K562 (cell line): ENCODE measurements around the gene KIF14. TPM values are rescaled to one million over a fixed set of nuclear protein-coding genes. Genes with fewer than 3 reads are reported as not detected.

Experiments used
- ATAC-seq: fragments of 200-7000 bp; cut with Tn5 transposase; 3 replicates; pipeline ENCODE4 v1.9.1; 2020; ENCODE audit warnings: moderate library complexity
- BruUV-seq: library from RNA; stranded (reverse); fragments of 400-500 nt; replicated peaks from 2 replicates; lab custom pipeline; 2021; lab: Mats Ljungman, UMichigan
- CTCF ChIA-PET: fragments of 300-600 bp; formaldehyde crosslinking; extraction: SDS; loops from one replicate; lab custom pipeline; 2021; ENCODE audit warnings: low intra/inter-chr PET ratio; lab: Yijun Ruan, JAX
- POLR2A ChIA-PET: fragments of 300-600, 350-650 bp; sonication (Branson Sonifier 250); formaldehyde crosslinking; extraction: SDS; loops from one replicate; lab custom pipeline; 2021; ENCODE audit warnings: antibody characterized with exemption, inconsistent platforms; lab: Yijun Ruan, JAX
- DNase-seq, 4 experiments: peaks; one replicate each; pipeline versions ENCODE4 v3.0.0 to v3.0.0-alpha.2; 2011 to 2018; ENCODE audit warnings: low spot score in 3 of 4, mixed read lengths in 3 of 4; ENCODE audit errors: extremely low read depth in 1 of 4
- FAIRE-seq: peaks from 2 replicates; lab custom pipeline; 2011; peaks lifted over from hg19 to GRCh38; lab: Jason Lieb, UNC
- H2AFZ ChIP-seq: 2 replicates; pipeline ENCODE4 v1.6.0; 2011; ENCODE audit warnings: low read depth, low read length, control low read depth, inconsistent platforms
- H3K27ac ChIP-seq: fragments of 200-600 bp; 3 replicates; pipeline ENCODE4 v1.8.0; 2011; ENCODE audit warnings: low read depth, mild to moderate bottlenecking, control low read depth, inconsistent platforms, low read length, moderate library complexity, mixed read lengths; ENCODE audit errors: extremely low read depth
- H3K27me3 ChIP-seq, 2 experiments: fragments of 300-600 bp in 1 of 2; 2 replicates in 1 of 2; 3 replicates in 1 of 2; pipeline versions ENCODE4 v1.6.0 to v1.8.0; 2011; ENCODE audit warnings: inconsistent platforms in 2 of 2, low read length in 2 of 2, mild to moderate bottlenecking in 1 of 2, mixed read lengths in 1 of 2, moderate library complexity in 1 of 2; ENCODE audit not compliant: control insufficient read depth in 2 of 2, insufficient read depth in 2 of 2
- H3K36me3 ChIP-seq: fragments of 300-600 bp; 3 replicates; pipeline ENCODE4 v1.8.0; 2011; ENCODE audit warnings: mild to moderate bottlenecking, low read length, inconsistent platforms; ENCODE audit not compliant: control insufficient read depth, insufficient read depth
- H3K4me1 ChIP-seq, 2 experiments: fragments of 200-600 bp in 1 of 2; replicated peaks in 1 of 2; 2 replicates in 1 of 2; 3 replicates in 1 of 2; pipeline versions ENCODE4 v1.5.1 to v1.8.0; 2011; ENCODE audit warnings: inconsistent platforms in 2 of 2, low read length in 2 of 2, mild to moderate bottlenecking in 1 of 2, mixed read lengths in 1 of 2, moderate library complexity in 1 of 2; ENCODE audit not compliant: control insufficient read depth in 2 of 2, insufficient read depth in 2 of 2
- H3K4me2 ChIP-seq: 2 replicates; pipeline ENCODE4 v1.6.1; 2011; ENCODE audit warnings: low read length, control low read depth, inconsistent platforms, mixed read lengths; ENCODE audit not compliant: insufficient read depth
- H3K4me3 ChIP-seq: fragments of 200-600 bp; sonication (generic), shearing (Covaris generic); 2 replicates; pipeline ENCODE4 v1.5.1; 2016; ENCODE audit warnings: control low read depth, inconsistent platforms
- H3K79me2 ChIP-seq: fragments of 200-600 bp; 3 replicates; pipeline ENCODE4 v1.8.0; 2011; ENCODE audit warnings: low read length, inconsistent platforms; ENCODE audit not compliant: control insufficient read depth, insufficient read depth
- H3K9ac ChIP-seq, 2 experiments: 2 replicates each; pipeline versions ENCODE4 v1.6.0 to v1.6.1; 2011; ENCODE audit warnings: low read depth in 2 of 2, low read length in 2 of 2, control low read depth in 1 of 2, inconsistent platforms in 1 of 2, mild to moderate bottlenecking in 1 of 2, mixed read lengths in 1 of 2; ENCODE audit not compliant: insufficient read depth in 1 of 2
- H3K9me1 ChIP-seq: one replicate; pipeline ENCODE4 v1.6.0; 2011; ENCODE audit warnings: inconsistent platforms, mild to moderate bottlenecking, low read length, moderate library complexity; ENCODE audit not compliant: control insufficient read depth, insufficient read depth
- H3K9me3 ChIP-seq: replicated peaks from 2 replicates; pipeline ENCODE4 v1.5.1; 2011; ENCODE audit warnings: low read depth, low read length, inconsistent platforms; ENCODE audit not compliant: control insufficient read depth, insufficient read depth
- H4K20me1 ChIP-seq: replicated peaks from 2 replicates; pipeline ENCODE4 v1.6.1; 2011; ENCODE audit warnings: low read length, inconsistent platforms, mixed read lengths; ENCODE audit not compliant: control insufficient read depth, insufficient read depth
- BMI1 ChIP-seq: fragments of 150-350 bp; IDR thresholded peaks from 2 replicates; pipeline ENCODE4 v1.6.1; 2014; ENCODE audit warnings: low read length
- YBX1 ChIP-seq: fragments of 450-650 bp; IDR thresholded peaks from 2 replicates; pipeline ENCODE4 v1.7.1; 2016; ENCODE audit warnings: mild to moderate bottlenecking
- WGBS: fragments of 100-300 bp; shearing (Covaris generic); methylation state at CpG from one replicate; pipeline ENCODE4 v1.1.6; 2016; ENCODE audit warnings: low coverage, mixed read lengths; ENCODE audit not compliant: insufficient coverage; ENCODE audit errors: missing lambda C conversion rate; 5-methylcytosine and 5-hydroxymethylcytosine counted together
- in situ Hi-C: fragments of 300-500 bp; cut with MboI; formaldehyde crosslinking; loops from 4 replicates; pipeline ENCODE4 v1.15.0; 2018; ENCODE audit warnings: inconsistent platforms, mixed read lengths
- intact Hi-C: fragments of 100-400 bp; cut with micrococcal nuclease; formaldehyde crosslinking; loops from 2 replicates; pipeline ENCODE4 v1.14.2; 2022
- polyA plus RNA-seq, 8 experiments: library from polyadenylated mRNA; depleted of rRNA in 4 of 8; stranded (reverse) in 5 of 8; unstranded in 3 of 8; fragments of >200 nt; fragmentation: Nextera tagmentation in 2 of 8; fragmentation: Illumina TruSeq in 1 of 8; extraction: Ambion mirVana in 2 of 8; extraction: Trizol in 1 of 8; gene quantifications; 2 replicates each; pipeline versions ENCODE4 v1.2.1 to v1.2.3, GENCODE V29; 2011 to 2014; ENCODE audit warnings: inconsistent platforms in 1 of 8, missing spikeins in 1 of 8
- total RNA-seq, 7 experiments: library from RNA; depleted of rRNA in 6 of 7; stranded (reverse); fragments of >200 nt in 6 of 7; fragmentation: Illumina TruSeq in 2 of 7; extraction: Trizol in 2 of 7; gene quantifications; 2 replicates each; pipeline versions ENCODE4 v1.2.1 to v1.2.3, GENCODE V29; 2011 to 2021; ENCODE audit warnings: low replicate concordance in 1 of 7
- TF ChIP-seq, protein P1 (sequence below), 2 experiments: IDR thresholded peaks; 2 replicates each; pipeline ENCODE4 v1.6.1; 2012; ENCODE audit warnings: improper control_type of control experiment in 2 of 2, low read depth in 2 of 2, low read length in 2 of 2, borderline replicate concordance in 1 of 2

The KIF14 gene
- total and polyA plus RNA-seq, 9 of the 15 experiments (the other 6 are each of a cell fraction or from before 2014, with no cell fraction given) = 11.5 to 47.4 (median 29.0) TPM

- Histone ChIP-seq H3K9me3 (no peaks in the 10 kb centered on the region), H2AFZ (no peak overlapping the region), H3K27me3 (peaks cover 28 to 63% of the 10 kb centered on the region in 2 experiments), H3K9ac (0 out of 4 replicates have a peak overlapping the region, but pooled peaks of 1 of the 2 experiments have one; percentile 27), H3K9me1 (no peaks in the 10 kb centered on the region), H3K4me3 (no peak overlapping the region), H3K4me2 (no peak overlapping the region), H3K36me3 (no peaks in the 10 kb centered on the region), H4K20me1 (no peaks in the 10 kb centered on the region), H3K27ac (no peak overlapping the region), H3K79me2 (no peaks in the 10 kb centered on the region), H3K4me1 (no peaks in the 10 kb centered on the region)
- WGBS = 2% methylated on average over 5 of the region's 5 CpGs
- CTCF ChIA-PET = no interaction called here
- DNase-seq (no peak), ATAC-seq (no peak), FAIRE-seq (no peak)
- POLR2A ChIA-PET = interaction anchor here (0.7 kb wide), 1 partner anchor 36 kb away, joined by 3 read pairs; no protein-coding TSS in a partner anchor
- in situ Hi-C loops = no loop called here
- intact Hi-C loops = no loop called here
- no TSS peak for BruUV-seq
- TF ChIP-seq, protein P1, sequence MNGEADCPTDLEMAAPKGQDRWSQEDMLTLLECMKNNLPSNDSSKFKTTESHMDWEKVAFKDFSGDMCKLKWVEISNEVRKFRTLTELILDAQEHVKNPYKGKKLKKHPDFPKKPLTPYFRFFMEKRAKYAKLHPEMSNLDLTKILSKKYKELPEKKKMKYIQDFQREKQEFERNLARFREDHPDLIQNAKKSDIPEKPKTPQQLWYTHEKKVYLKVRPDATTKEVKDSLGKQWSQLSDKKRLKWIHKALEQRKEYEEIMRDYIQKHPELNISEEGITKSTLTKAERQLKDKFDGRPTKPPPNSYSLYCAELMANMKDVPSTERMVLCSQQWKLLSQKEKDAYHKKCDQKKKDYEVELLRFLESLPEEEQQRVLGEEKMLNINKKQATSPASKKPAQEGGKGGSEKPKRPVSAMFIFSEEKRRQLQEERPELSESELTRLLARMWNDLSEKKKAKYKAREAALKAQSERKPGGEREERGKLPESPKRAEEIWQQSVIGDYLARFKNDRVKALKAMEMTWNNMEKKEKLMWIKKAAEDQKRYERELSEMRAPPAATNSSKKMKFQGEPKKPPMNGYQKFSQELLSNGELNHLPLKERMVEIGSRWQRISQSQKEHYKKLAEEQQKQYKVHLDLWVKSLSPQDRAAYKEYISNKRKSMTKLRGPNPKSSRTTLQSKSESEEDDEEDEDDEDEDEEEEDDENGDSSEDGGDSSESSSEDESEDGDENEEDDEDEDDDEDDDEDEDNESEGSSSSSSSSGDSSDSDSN (IDR thresholded peaks at IDR 0.05; ENCODE audit: borderline replicate concordance in 1 of 2, low read depth in 2 of 2, low read length in 2 of 2) = no peak
- no peak for TF ChIP-seq BMI1
- TF ChIP-seq YBX1 = no peak
Observed at GRCh38 chr1:200526709-200527612, 93.6 kb downstream of the KIF14 start.
